Stomach (tissue), 9 donors: ENCODE data around the gene PIK3CA. TPM values are rescaled to one million over a fixed set of nuclear protein-coding genes. Genes with fewer than 3 reads are reported as not detected.

Experiments
- DNase-seq, 2 donors: peaks; one replicate each; pipeline versions ENCODE4 v3.0.0 to v3.0.0-alpha.2; 2013 to 2019
- H3K27ac ChIP-seq, 5 donors: fragments of 200-600 bp in 4 of 5; sonication (generic) in 4 of 5; one replicate each; pipeline ENCODE4 v1.5.1; 2013 to 2019; ENCODE audit warnings: mild to moderate bottlenecking in 1 of 5, moderate library complexity in 1 of 5
- H3K27me3 ChIP-seq, 3 donors: fragments of 200-600 bp; sonication (generic); one replicate each; pipeline ENCODE4 v1.5.1; 2017 to 2019; ENCODE audit warnings: mixed run types in 1 of 3
- H3K36me3 ChIP-seq, 4 donors: fragments of 200-600 bp; sonication (generic); 1 replicate in 3 of 4; 2 replicates in 1 of 4; pipeline ENCODE4 v1.5.1; 2016 to 2019
- H3K4me1 ChIP-seq, 4 donors: fragments of 200-600 bp; sonication (generic); one replicate each; pipeline ENCODE4 v1.5.1; 2016 to 2019
- H3K4me3 ChIP-seq, 4 donors: fragments of 200-600 bp; sonication (generic) in 3 of 4; one replicate each; pipeline ENCODE4 v1.5.1; 2016 to 2019; ENCODE audit warnings: mild to moderate bottlenecking in 1 of 4
- H3K9me3 ChIP-seq, 4 donors: fragments of 200-600 bp; sonication (generic); one replicate each; pipeline ENCODE4 v1.5.1; 2016 to 2019
- EP300 ChIP-seq: sonication (generic); formaldehyde crosslinking; IDR thresholded peaks from one replicate; pipeline ENCODE4 v1.6.1; 2017; ENCODE audit warnings: antibody characterized with exemption
- POLR2A ChIP-seq, 4 donors: fragments of 450-650 bp; IDR thresholded peaks; one replicate each; pipeline ENCODE4 v1.6.1; 2016; ENCODE audit warnings: antibody characterized with exemption in 4 of 4, control low read depth in 2 of 4, mild to moderate bottlenecking in 1 of 4, moderate library complexity in 1 of 4
- POLR2AphosphoS5 ChIP-seq, 3 donors: sonication (generic); formaldehyde crosslinking; IDR thresholded peaks; one replicate each; pipeline ENCODE4 v1.6.1; 2016; ENCODE audit warnings: antibody characterized with exemption in 3 of 3
- WGBS, 5 donors: extraction: QIAGEN DNeasy Blood & Tissue Kit in 3 of 5; methylation state at CpG; one replicate each; pipeline versions ENCODE4 v1.1.5 to v1.1.7; 2013 to 2018; 5-methylcytosine and 5-hydroxymethylcytosine counted together
- intact Hi-C: fragments of 100-400 bp; cut with DNase I; formaldehyde crosslinking; loops from one replicate; pipeline ENCODE4 v1.15.1; 2023; ENCODE audit warnings: low total_unique reads
- polyA plus RNA-seq, 3 donors: library from polyadenylated mRNA; stranded (reverse); fragments of 200-250 nt; gene quantifications; one replicate each; pipeline ENCODE4 v1.2.3, GENCODE V29; 2013
- total RNA-seq, 5 donors: library from RNA; depleted of rRNA; stranded (reverse); fragments of >200 nt; gene quantifications; one replicate each; pipeline versions ENCODE4 v1.1.0 to v1.2.3, GENCODE V29; 2014 to 2016
- TF ChIP-seq, protein P1 (sequence below), 7 experiments: fragments of 450-650 bp in 4 of 7; fragments of 200-600 bp in 3 of 7; sonication (generic) in 3 of 7; IDR thresholded peaks; one replicate each; pipeline ENCODE4 v1.5.1; 2016 to 2019; ENCODE audit warnings: antibody characterized with exemption in 7 of 7, control low read depth in 2 of 7, mild to moderate bottlenecking in 1 of 7
- donor health status: healthy with polysubstance abuse.
- donor health status: Bipolar disorder and iron deficiency.
- donor health status: healthy.

The PIK3CA gene
- total and polyA plus RNA-seq, 8 donors: 2.6 to 144 (median 8.2) TPM

DNA sequence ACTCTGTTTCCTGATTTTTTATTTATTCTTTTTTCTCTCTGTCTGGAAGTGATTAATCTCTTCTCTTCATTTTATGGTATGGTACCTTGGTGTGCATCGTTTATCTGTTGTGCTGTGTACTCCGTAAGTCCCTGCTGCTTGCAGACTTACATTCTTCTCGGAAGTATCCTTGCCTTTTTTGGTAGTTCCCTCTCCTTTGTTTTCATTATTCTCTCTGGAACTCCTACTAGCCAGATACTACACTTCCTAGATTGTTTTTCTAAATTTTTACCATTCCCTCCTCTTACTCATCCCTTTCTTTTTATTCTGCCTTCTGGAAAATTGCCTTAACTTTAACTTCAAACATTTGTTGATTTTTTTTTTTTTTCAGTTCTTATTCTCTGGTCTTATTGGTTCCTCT lies 27.2 kb downstream of the PIK3CA start:
- Histone ChIP-seq H3K36me3 (no peaks in the 10 kb centered on the region), H3K27ac (no peak overlapping the region), H3K9me3 (peaks cover 0 to 5% (median 0%) of the 10 kb centered on the region in 4 donors), H3K27me3 (no peaks in the 10 kb centered on the region), H3K4me1 (peaks cover 0 to 36% (median 17%) of the 10 kb centered on the region in 4 donors), H3K4me3 (no peak overlapping the region)
- TF ChIP-seq, protein P1, sequence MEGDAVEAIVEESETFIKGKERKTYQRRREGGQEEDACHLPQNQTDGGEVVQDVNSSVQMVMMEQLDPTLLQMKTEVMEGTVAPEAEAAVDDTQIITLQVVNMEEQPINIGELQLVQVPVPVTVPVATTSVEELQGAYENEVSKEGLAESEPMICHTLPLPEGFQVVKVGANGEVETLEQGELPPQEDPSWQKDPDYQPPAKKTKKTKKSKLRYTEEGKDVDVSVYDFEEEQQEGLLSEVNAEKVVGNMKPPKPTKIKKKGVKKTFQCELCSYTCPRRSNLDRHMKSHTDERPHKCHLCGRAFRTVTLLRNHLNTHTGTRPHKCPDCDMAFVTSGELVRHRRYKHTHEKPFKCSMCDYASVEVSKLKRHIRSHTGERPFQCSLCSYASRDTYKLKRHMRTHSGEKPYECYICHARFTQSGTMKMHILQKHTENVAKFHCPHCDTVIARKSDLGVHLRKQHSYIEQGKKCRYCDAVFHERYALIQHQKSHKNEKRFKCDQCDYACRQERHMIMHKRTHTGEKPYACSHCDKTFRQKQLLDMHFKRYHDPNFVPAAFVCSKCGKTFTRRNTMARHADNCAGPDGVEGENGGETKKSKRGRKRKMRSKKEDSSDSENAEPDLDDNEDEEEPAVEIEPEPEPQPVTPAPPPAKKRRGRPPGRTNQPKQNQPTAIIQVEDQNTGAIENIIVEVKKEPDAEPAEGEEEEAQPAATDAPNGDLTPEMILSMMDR (IDR thresholded peaks at IDR 0.05): no peak
- TF ChIP-seq EP300 (no peak), POLR2AphosphoS5 (IDR thresholded peaks at IDR 0.05) (no peak), POLR2A (IDR thresholded peaks at IDR 0.05) (no peak)
- no peak for DNase-seq
- intact Hi-C loops: no loop called here
- WGBS, 5 donors: 72 to 86% (median 75%) methylated on average over 3 of the region's 3 CpGs

DNA sequence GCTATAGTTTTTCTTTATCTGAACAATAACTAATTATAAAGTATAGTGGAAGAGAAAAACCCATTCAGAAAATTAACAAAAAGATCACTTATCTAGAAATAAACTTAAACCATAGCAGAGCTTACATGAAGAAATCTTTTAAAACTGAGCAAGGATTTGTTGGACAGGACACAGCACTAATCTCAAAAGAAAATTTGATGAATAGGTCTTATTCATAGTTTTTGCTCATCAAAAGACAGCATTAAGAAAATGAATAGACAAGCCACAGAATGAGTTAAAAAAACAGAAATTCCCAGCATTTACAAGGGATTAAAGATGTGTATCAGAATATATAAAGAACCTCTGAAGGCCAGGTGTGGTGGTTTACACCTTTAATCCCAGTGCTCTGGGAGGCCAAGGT lies 29.5 kb downstream of the PIK3CA start:
- intact Hi-C loops: no loop called here
- Histone ChIP-seq H3K27ac (no peak overlapping the region), H3K4me3 (no peak overlapping the region), H3K27me3 (no peaks in the 10 kb centered on the region), H3K4me1 (peaks cover 5 to 54% (median 28%) of the 10 kb centered on the region in 4 donors), H3K36me3 (no peaks in the 10 kb centered on the region), H3K9me3 (no peaks in the 10 kb centered on the region)
- TF ChIP-seq EP300 (no peak), POLR2AphosphoS5 (IDR thresholded peaks at IDR 0.05) (no peak), POLR2A (IDR thresholded peaks at IDR 0.05) (no peak)
- TF ChIP-seq, protein P1 (IDR thresholded peaks at IDR 0.05): no peak
- DNase-seq: no peak

DNA sequence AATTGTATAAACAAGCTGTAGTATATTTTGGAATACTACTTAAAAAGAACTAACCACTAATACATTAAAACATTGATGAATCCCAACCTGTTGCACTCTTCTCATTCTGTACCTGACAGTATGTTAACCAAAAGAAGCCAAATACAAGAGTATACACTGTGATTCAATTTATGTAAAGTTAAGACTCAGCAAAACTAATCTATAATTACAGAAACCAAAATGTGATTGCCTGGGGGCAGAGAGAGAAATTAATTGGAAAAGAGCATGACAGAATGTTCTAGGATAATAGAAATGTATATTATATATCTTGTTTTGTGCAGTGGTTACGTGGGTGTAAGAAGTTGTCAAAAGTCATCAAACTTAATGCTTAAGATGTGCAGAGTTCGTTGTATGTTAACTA lies 31.1 kb downstream of the PIK3CA start:
- H3K27me3 ChIP-seq: no peaks in the 10 kb centered on the region
- H3K27ac ChIP-seq: no peak overlapping the region
- peaks cover 11 to 69% (median 39%) of the 10 kb centered on the region in 4 donors for H3K4me1 ChIP-seq

DNA sequence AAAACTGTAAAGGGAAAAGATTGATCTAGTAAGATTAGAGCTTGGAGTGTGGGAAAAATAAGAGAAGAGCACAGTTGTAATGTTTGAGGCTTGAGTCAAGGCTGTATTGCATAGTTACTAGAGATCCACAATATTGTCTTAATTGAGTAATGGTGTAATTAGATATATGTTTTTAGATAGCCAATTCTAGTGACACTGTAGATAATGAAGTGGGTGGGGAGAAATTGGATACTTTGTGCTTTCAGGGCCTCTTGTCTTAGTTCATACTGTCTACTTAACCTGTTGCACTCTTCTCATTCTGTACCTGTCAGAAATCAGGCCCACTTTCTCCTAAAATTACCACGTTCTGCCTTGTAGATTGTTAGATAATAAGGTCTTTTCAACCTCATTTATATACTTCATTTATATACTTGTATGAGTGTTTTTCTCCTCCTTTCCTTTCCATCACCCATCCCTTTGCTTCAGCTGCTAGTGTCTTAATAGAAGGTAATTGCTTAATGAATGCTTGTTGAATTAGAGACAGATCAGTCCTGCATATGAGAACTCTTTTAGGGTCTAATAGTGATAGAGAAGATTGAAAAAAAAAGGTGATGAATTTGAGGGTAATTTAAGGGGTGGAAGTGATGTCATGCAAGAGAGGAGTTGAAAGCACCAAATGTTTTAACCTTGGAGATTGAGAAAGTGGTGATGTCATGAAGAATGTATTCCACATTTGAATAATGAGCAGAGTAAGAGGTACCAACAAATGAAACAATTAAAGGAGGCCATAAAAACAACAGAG lies 32.0 kb downstream of the PIK3CA start:
- WGBS, 5 donors: 38 to 72% (median 49%) methylated on average over 1 of the region's 1 CpG
- Histone ChIP-seq H3K36me3 (no peaks in the 10 kb centered on the region), H3K27me3 (no peaks in the 10 kb centered on the region), H3K4me3 (no peak overlapping the region), H3K4me1 (peaks cover 11 to 69% (median 39%) of the 10 kb centered on the region in 4 donors), H3K9me3 (no peaks in the 10 kb centered on the region), H3K27ac (peak overlapping the region in 4 of 5 donors; percentile 7 to 74 (median 70))
- intact Hi-C loops: no loop called here
- TF ChIP-seq, protein P1 (IDR thresholded peaks at IDR 0.05): no peak
- no peak for TF ChIP-seq POLR2A (IDR thresholded peaks at IDR 0.05)
- TF ChIP-seq EP300: no peak
- TF ChIP-seq POLR2AphosphoS5 (IDR thresholded peaks at IDR 0.05): no peak
- DNase-seq: peak in 1 of 2 donors; percentile 13

More for the DNA sequence above, 31.1 kb downstream of the PIK3CA start:
- no peaks in the 10 kb centered on the region for H3K9me3 ChIP-seq
- DNase-seq: no peak
- H3K4me3 ChIP-seq: no peak overlapping the region
- H3K36me3 ChIP-seq: no peaks in the 10 kb centered on the region
- intact Hi-C loops: no loop called here
- 79 to 91% (median 85%) methylated on average over 2 of the region's 2 CpGs for WGBS, 5 donors
- TF ChIP-seq POLR2A (IDR thresholded peaks at IDR 0.05): no peak
- TF ChIP-seq, protein P1 (IDR thresholded peaks at IDR 0.05): no peak
- no peak for TF ChIP-seq EP300
- no peak for TF ChIP-seq POLR2AphosphoS5 (IDR thresholded peaks at IDR 0.05)
